Activated T-helper 17 cell treated with anti-CD3 and anti-CD28 coated beads, Interleukin-2, amount 50 U/mL, for 72 hours (primary cell): ENCODE results near the gene CCT5. TPM values are rescaled to one million over a fixed set of nuclear protein-coding genes. Genes with fewer than 3 reads are reported as not detected.
"Not testable (repeated sequence)": the region's sequence is repeated elsewhere in the genome, so short reads cannot be mapped to it uniquely, and the experiment has no call there.

Experiments used
- ATAC-seq: fragments of 150-1000 bp; cut with Tn5 transposase; replicated peaks from 2 replicates; pipeline ENCODE4 v1.10.0; 2021; ENCODE audit warnings: mild to moderate bottlenecking, moderate library complexity
- H3K27ac Mint-ChIP-seq: one replicate; pipeline ENCODE4 v1.8.0; 2022; ENCODE audit warnings: mixed read lengths
- H3K27me3 Mint-ChIP-seq: one replicate; pipeline ENCODE4 v1.8.0; 2022; ENCODE audit warnings: mixed read lengths
- H3K36me3 Mint-ChIP-seq: one replicate; pipeline ENCODE4 v1.8.0; 2022; ENCODE audit warnings: low read depth, mild to moderate bottlenecking, mixed read lengths
- H3K4me1 Mint-ChIP-seq: one replicate; pipeline ENCODE4 v1.8.0; 2022; ENCODE audit warnings: mixed read lengths
- H3K4me3 Mint-ChIP-seq: one replicate; pipeline ENCODE4 v1.8.0; 2022; ENCODE audit warnings: mild to moderate bottlenecking, mixed read lengths
- H3K9me3 Mint-ChIP-seq: one replicate; pipeline ENCODE4 v1.8.0; 2022; ENCODE audit warnings: mixed read lengths
- total RNA-seq, 2 donors: library from RNA; stranded (reverse); gene quantifications; one replicate each; pipeline ENCODE4 v1.2.3, GENCODE V29; 2022

Gene CCT5
- total RNA-seq, 2 donors from 2014 or later = 188 to 476 TPM

GRCh38 chr5:10276691-10277090 lies 26.6 kb downstream of the CCT5 start:
- ATAC-seq = no peak
- no peaks in the 10 kb centered on the region for H3K36me3 Mint-ChIP-seq
- H3K27ac Mint-ChIP-seq = no peak overlapping the region
- H3K4me1 Mint-ChIP-seq = peaks cover 5% of the 10 kb centered on the region
- H3K4me3 Mint-ChIP-seq = no peak overlapping the region
- no peaks in the 10 kb centered on the region for H3K9me3 Mint-ChIP-seq
- no peaks in the 10 kb centered on the region for H3K27me3 Mint-ChIP-seq

DNA sequence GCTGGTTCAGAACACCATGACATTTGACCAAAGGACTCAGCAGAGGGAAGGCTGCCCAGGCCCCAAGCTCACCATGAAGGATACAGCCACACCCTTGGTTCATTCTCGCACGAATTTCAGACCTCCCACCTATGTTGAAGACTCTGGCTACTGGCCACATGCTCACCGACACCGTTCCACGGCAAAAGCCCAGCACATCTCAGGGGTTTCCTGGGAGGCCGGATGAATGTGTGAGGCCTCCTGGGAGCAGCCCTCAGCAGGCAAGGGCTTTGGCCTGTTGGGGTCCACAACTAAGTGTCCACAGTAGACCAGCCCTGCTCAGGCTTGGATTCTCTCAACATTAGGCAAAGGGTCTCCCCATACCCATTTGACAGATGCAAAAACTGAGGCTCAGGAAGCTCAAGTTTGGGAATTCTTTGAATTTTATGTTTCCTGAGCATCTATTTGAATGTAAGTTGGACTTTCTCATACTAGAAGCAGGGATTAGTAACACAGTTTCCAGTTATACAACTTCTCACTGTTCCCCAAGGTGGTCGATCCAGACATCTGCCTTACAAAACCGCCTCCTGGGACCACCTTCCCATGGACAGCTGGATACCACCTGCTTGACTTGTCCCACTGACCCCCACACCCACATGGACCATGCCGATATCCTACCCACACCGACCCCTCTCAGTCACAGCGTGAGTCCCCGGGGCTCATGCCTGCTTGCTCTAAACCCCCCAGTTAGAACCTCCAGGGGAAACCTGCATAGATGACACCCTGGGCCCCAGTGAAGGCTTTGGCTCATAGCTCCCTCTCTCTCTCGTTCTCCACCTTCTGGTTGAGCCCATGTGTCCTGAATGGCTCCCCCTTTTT lies 27.9 kb downstream of the CCT5 start:
- Mint-ChIP-seq H3K36me3 (no peaks in the 10 kb centered on the region), H3K27ac (no peak overlapping the region), H3K4me1 (peaks cover 5% of the 10 kb centered on the region), H3K9me3 (no peaks in the 10 kb centered on the region), H3K4me3 (no peak overlapping the region), H3K27me3 (no peaks in the 10 kb centered on the region)
- no peak for ATAC-seq

GRCh38 chr5:10278658-10279279 lies 28.7 kb downstream of the CCT5 start:
- H3K9me3 Mint-ChIP-seq = no peaks in the 10 kb centered on the region
- no peak overlapping the region for H3K4me3 Mint-ChIP-seq
- no peak for ATAC-seq
- H3K27me3 Mint-ChIP-seq = no peaks in the 10 kb centered on the region
- no peak overlapping the region for H3K27ac Mint-ChIP-seq
- H3K36me3 Mint-ChIP-seq = no peaks in the 10 kb centered on the region
- peaks cover 5% of the 10 kb centered on the region for H3K4me1 Mint-ChIP-seq

- Mint-ChIP-seq H3K27me3 (no peaks in the 10 kb centered on the region), H3K27ac (no peak overlapping the region), H3K4me1 (peaks cover 5% of the 10 kb centered on the region), H3K4me3 (no peak overlapping the region), H3K9me3 (no peaks in the 10 kb centered on the region), H3K36me3 (no peaks in the 10 kb centered on the region)
- no peak for ATAC-seq
Measured at GRCh38 chr5:10279328-10279727, 29.2 kb downstream of the CCT5 start.

DNA sequence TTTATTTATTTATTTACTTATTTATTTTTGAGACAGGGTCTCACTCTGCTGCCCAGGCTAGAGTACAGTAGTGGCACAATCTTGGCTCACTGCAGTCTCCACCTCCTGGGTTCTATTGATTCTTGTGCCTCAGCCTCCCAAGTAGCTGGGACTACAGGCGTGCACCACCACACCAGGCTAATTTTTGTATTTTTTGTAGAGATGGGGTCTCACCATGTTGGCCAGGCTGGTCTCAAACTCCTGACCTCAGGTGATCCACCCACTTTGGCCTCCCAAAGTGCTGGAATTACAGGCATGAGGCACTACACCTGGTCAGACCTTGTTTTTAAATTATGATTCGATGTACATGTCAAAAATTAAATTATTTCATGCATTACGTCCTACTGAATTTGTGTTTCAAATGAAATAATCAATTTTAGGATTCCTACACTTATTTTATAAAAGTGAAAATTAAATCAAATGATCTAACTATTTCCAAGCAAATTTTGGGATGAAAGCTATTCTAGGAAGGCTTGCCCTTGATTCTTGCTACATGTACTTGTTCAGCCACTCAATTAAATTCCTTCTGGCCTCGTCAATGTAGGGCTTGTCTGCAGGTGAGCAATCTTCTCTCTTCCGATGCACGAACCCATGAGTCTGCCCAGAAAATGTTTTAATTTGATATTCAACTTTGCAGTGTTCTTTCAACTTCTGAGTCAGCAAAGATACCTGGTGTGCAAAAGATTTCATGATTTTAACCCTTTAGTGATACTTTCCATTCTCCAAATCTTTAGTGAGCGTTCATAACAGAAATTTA lies 30.0 kb downstream of the CCT5 start:
- Mint-ChIP-seq H3K4me1 (peaks cover 5% of the 10 kb centered on the region), H3K27ac (no peak overlapping the region), H3K9me3 (no peaks in the 10 kb centered on the region), H3K27me3 (no peaks in the 10 kb centered on the region), H3K36me3 (no peaks in the 10 kb centered on the region), H3K4me3 (no peak overlapping the region)
- ATAC-seq = no peak

DNA sequence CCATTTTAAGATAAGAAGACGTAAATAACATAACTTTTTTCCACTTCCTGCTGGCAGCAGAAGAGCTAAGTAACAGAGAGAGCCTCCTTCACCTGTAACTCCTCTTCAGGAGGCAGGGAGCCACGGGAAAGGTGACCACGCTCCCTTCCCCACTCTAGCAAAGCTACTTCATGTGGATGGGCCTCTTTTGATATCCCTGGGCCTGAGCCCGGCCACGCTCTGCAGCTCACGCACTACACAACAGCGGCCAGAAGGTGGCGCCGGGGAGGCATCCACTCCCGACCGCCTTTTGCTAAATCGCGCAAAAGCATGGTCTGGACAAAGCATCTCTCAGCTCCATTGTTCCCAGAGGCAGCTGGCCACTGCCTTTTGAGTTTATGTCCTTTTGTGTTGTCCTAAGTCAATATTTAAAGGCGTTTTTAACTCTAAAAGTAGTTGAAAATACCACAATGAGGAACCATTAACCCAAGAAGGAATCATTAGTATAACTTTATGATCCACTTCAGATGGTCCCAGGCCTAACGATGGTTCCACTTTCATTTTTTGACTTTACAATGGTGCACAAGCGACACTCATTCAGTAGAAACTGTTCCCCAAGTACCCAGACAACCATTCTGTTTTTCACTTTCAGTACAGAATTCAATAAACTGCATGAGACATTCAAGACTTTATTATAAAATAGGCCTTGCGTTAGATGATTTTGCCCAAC lies 34.0 kb downstream of the CCT5 start:
- Mint-ChIP-seq H3K4me1 (no peaks in the 10 kb centered on the region), H3K27me3 (no peaks in the 10 kb centered on the region), H3K9me3 (no peaks in the 10 kb centered on the region), H3K27ac (peak overlapping the region; percentile 42), H3K4me3 (peak overlapping the region; percentile 52), H3K36me3 (no peaks in the 10 kb centered on the region)
- peak; percentile 94 for ATAC-seq

DNA sequence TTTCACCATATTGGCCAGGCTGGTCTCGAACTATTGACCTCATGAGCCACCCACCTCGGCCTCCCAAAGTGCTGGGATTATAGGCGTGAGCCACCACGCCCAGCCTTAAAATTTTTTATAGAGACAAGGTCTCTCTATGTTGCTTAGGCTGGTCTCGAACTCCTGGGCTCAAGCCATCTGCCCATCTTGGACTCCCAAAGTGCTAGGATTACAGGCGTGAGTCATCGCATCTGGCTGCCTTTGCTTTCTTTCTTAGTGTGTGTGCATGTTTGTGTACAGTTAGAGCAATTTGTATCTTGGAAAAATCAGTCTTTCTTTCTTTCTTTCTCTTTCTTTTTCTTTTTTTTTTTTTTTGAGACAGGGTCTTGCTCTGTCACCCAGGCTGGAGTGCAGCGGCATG lies 35.3 kb downstream of the CCT5 start:
- ATAC-seq = not testable (repeated sequence)

DNA sequence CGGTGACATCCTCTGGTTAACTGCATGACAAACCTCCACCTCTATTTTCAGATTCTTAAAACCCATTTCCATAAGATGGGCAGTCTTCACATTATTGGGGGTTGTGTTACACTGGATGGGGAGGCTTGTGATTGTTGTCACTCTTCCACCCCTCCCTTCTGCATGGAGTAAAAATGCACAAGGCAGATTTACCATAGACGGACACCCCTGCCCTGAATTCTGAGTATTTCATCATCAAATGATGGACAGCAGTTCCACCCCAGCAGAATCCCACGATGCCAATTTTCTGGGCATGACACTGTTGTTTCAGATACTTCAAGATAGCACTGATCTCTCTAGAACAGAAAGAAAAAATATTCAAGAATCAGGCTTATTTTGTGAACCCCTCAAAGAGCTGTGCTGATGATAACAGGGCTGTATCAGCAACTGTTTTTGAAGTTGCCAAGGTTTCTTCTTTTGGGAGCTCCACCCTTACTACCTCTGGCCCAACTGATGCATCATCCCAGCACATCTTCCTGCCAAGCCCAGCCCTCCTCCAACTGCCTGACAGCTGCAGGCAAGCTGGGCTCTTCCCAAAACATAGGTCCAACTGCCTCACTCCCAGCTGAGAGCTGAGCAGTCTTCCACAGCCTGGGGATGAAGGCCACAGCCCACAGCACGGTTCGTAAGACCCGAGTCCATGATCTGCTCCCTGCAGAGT lies 36.2 kb downstream of the CCT5 start:
- no peak overlapping the region for H3K4me3 Mint-ChIP-seq

More for the DNA sequence above, 35.3 kb downstream of the CCT5 start:
- H3K4me1 Mint-ChIP-seq, H3K36me3 Mint-ChIP-seq, H3K27ac Mint-ChIP-seq, H3K4me3 Mint-ChIP-seq, H3K27me3 Mint-ChIP-seq, H3K9me3 Mint-ChIP-seq: not testable (repeated sequence)

DNA sequence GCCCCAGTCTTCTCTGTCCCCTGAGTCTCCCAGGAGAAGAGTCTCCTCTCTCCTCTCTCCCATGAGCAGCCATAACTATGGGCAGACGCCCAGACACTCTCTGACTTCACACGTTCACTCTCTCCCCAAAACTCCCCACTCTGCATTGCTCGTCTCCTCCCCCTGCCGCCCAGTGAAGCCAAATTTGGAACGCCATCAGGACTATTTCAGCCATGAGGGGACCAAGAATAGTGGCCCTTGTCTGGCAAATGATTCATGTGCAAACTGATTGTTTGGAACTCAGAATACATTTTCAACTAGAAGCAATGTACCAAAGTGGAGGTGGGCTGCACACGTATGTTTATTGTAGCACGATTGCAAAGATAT lies 36.8 kb downstream of the CCT5 start:
- H3K9me3 Mint-ChIP-seq = no peaks in the 10 kb centered on the region
- H3K36me3 Mint-ChIP-seq = no peaks in the 10 kb centered on the region
- peaks cover 5% of the 10 kb centered on the region for H3K27me3 Mint-ChIP-seq
- no peak overlapping the region for H3K27ac Mint-ChIP-seq
- ATAC-seq = no peak
- H3K4me3 Mint-ChIP-seq = no peak overlapping the region
- no peaks in the 10 kb centered on the region for H3K4me1 Mint-ChIP-seq

More for the DNA sequence above, 36.2 kb downstream of the CCT5 start:
- Mint-ChIP-seq H3K36me3 (no peaks in the 10 kb centered on the region), H3K27me3 (peaks cover 5% of the 10 kb centered on the region), H3K27ac (no peak overlapping the region), H3K4me1 (no peaks in the 10 kb centered on the region), H3K9me3 (no peaks in the 10 kb centered on the region)
- no peak for ATAC-seq

DNA sequence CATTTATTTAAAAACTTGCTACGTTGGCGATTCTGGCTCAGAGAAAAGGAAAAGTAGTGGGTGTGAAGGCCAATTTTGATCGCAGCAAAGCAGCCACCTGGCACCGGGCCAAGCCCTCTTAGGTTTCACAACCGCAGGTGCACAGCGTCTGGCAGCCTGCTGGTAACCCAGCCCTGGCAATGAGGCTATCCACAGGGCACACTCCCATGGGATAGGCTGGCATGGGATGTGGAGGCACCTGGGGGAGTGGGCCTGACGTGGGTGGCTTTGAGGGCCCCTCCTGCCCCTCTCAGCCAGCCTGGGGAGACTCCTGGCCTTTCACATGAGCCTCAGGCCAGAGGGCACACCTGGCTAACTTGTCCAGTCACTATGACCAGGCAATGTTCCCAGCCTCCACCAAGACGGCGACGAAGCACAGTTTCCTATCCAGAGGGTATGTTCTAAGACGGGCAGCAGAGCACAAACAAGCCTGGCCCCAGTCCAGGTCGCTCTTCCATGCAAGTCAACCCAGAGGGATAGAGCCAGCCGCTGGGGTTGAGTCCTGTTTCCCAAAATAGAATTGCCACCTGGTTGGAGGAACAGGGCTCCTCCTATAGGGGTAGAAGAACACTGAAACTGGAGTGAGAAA lies 38.6 kb downstream of the CCT5 start:
- Mint-ChIP-seq H3K9me3 (no peaks in the 10 kb centered on the region), H3K27ac (no peak overlapping the region), H3K4me3 (no peak overlapping the region)

GRCh38 chr5:10289353-10289752 lies 39.3 kb downstream of the CCT5 start:
- no peaks in the 10 kb centered on the region for H3K4me1 Mint-ChIP-seq
- no peak for ATAC-seq
- H3K9me3 Mint-ChIP-seq = no peaks in the 10 kb centered on the region
- no peaks in the 10 kb centered on the region for H3K36me3 Mint-ChIP-seq
- no peak overlapping the region for H3K27ac Mint-ChIP-seq
- H3K4me3 Mint-ChIP-seq = no peak overlapping the region
- peaks cover 8% of the 10 kb centered on the region for H3K27me3 Mint-ChIP-seq

More for the DNA sequence above, 38.6 kb downstream of the CCT5 start:
- H3K27me3 Mint-ChIP-seq = peaks cover 5% of the 10 kb centered on the region
- no peaks in the 10 kb centered on the region for H3K36me3 Mint-ChIP-seq
- no peak for ATAC-seq
- no peaks in the 10 kb centered on the region for H3K4me1 Mint-ChIP-seq

GRCh38 chr5:10289991-10290390 lies 39.9 kb downstream of the CCT5 start:
- ATAC-seq = no peak
- no peak overlapping the region for H3K27ac Mint-ChIP-seq
- no peak overlapping the region for H3K4me3 Mint-ChIP-seq
- no peaks in the 10 kb centered on the region for H3K36me3 Mint-ChIP-seq
- no peaks in the 10 kb centered on the region for H3K4me1 Mint-ChIP-seq
- peaks cover 8% of the 10 kb centered on the region for H3K27me3 Mint-ChIP-seq
- no peaks in the 10 kb centered on the region for H3K9me3 Mint-ChIP-seq

- no peak for ATAC-seq
- no peak overlapping the region for H3K27ac Mint-ChIP-seq
- H3K27me3 Mint-ChIP-seq = peaks cover 8% of the 10 kb centered on the region
- no peak overlapping the region for H3K4me3 Mint-ChIP-seq
- H3K9me3 Mint-ChIP-seq = no peaks in the 10 kb centered on the region
- no peaks in the 10 kb centered on the region for H3K36me3 Mint-ChIP-seq
- H3K4me1 Mint-ChIP-seq = no peaks in the 10 kb centered on the region
Measured at GRCh38 chr5:10290438-10290837, 40.4 kb downstream of the CCT5 start.
